HepG2 (cell line): Measurements from ENCODE around the gene PSMD1. TPM values are rescaled to one million over a fixed set of nuclear protein-coding genes. Genes with fewer than 3 reads are reported as not detected.
A peak's percentile ranks its signal among the peaks of the same experiment; 100 is the strongest.

Source experiments
- CBX5 ChIP-seq: sonication (generic); formaldehyde crosslinking; IDR thresholded peaks from 2 replicates; pipeline ENCODE4 v1.4.0; 2020; ENCODE audit warnings: missing genetic modification reagents, borderline replicate concordance
- CENPT ChIP-seq: sonication (generic); formaldehyde crosslinking; IDR thresholded peaks from 2 replicates; pipeline ENCODE4 v1.8.0; 2022; ENCODE audit warnings: low read depth, mild to moderate bottlenecking, moderate library complexity, missing genetic modification reagents
- FOXA1 ChIP-seq, 2 experiments: fragments of 450-650 bp in 1 of 2; sonication (generic) in 1 of 2; formaldehyde crosslinking in 1 of 2; IDR thresholded peaks; 2 replicates each; pipeline versions ENCODE4 v1.4.0 to v1.6.1; 2016 to 2020; ENCODE audit warnings: missing genetic modification reagents in 1 of 2
- FOXA3 ChIP-seq: IDR thresholded peaks from 2 replicates; pipeline ENCODE4 v1.6.1; 2016; ENCODE audit warnings: missing genetic modification reagents, missing compliant biosample characterization
- FOXJ3 ChIP-seq: sonication (generic); formaldehyde crosslinking; IDR thresholded peaks from 2 replicates; pipeline ENCODE4 v1.4.0; 2020; ENCODE audit warnings: missing genetic modification reagents, mild to moderate bottlenecking, borderline replicate concordance
- HDAC1 ChIP-seq: sonication (generic); formaldehyde crosslinking; IDR thresholded peaks from 2 replicates; pipeline ENCODE4 v1.5.1; 2020; ENCODE audit warnings: mild to moderate bottlenecking, missing genetic modification reagents
- HDAC2 ChIP-seq: sonication (generic); formaldehyde crosslinking; IDR thresholded peaks from 2 replicates; pipeline ENCODE4 v1.4.0; 2020; ENCODE audit warnings: missing genetic modification reagents
- HMG20A ChIP-seq: IDR thresholded peaks from 2 replicates; pipeline ENCODE4 v1.6.1; 2016; ENCODE audit warnings: borderline replicate concordance
- KAT8 ChIP-seq: IDR thresholded peaks from 2 replicates; pipeline ENCODE4 v1.6.1; 2016; ENCODE audit warnings: missing genetic modification reagents, missing compliant biosample characterization
- MEIS2 ChIP-seq: sonication (generic); formaldehyde crosslinking; IDR thresholded peaks from 2 replicates; pipeline ENCODE4 v1.9.0; 2021; ENCODE audit warnings: mild to moderate bottlenecking, missing genetic modification reagents
- NR2C2 ChIP-seq: sonication (generic); formaldehyde crosslinking; IDR thresholded peaks from 2 replicates; pipeline ENCODE4 v1.4.0; 2020; ENCODE audit warnings: missing genetic modification reagents, mild to moderate bottlenecking, moderate library complexity, borderline replicate concordance
- NR2F6 ChIP-seq, 2 experiments: IDR thresholded peaks; 2 replicates each; pipeline ENCODE4 v1.6.1; 2016; ENCODE audit warnings: antibody characterized with exemption in 1 of 2, mild to moderate bottlenecking in 1 of 2
- PHF8 ChIP-seq: sonication (generic); formaldehyde crosslinking; IDR thresholded peaks from 2 replicates; pipeline ENCODE4 v1.5.0; 2020; ENCODE audit warnings: missing genetic modification reagents
- RAD21 ChIP-seq: fragments of 450-650 bp; formaldehyde crosslinking; IDR thresholded peaks from 2 replicates; pipeline ENCODE4 v1.5.0; 2020; ENCODE audit warnings: mild to moderate bottlenecking
- SAP130 ChIP-seq: IDR thresholded peaks from 2 replicates; pipeline ENCODE4 v1.6.1; 2016; ENCODE audit warnings: low read depth
- SOX5 ChIP-seq: IDR thresholded peaks from 2 replicates; pipeline ENCODE4 v1.6.1; 2016; ENCODE audit warnings: borderline replicate concordance
- ZFX ChIP-seq: sonication (generic); formaldehyde crosslinking; IDR thresholded peaks from 2 replicates; pipeline ENCODE4 v1.4.0; 2020; ENCODE audit warnings: mild to moderate bottlenecking, low read depth, missing genetic modification reagents, moderate library complexity
- ZNF160 ChIP-seq: sonication (generic); formaldehyde crosslinking; IDR thresholded peaks from 2 replicates; pipeline ENCODE4 v1.8.0; 2022; ENCODE audit warnings: mild to moderate bottlenecking, inconsistent platforms, missing genetic modification reagents
- ZNF614 ChIP-seq: IDR thresholded peaks from 2 replicates; pipeline ENCODE4 v1.6.1; 2018; ENCODE audit warnings: missing biosample characterization, missing genetic modification reagents, inconsistent platforms, borderline replicate concordance
- ZNF781 ChIP-seq: sonication (generic); formaldehyde crosslinking; IDR thresholded peaks from 2 replicates; pipeline ENCODE4 v1.5.1; 2020; ENCODE audit warnings: borderline replicate concordance, mild to moderate bottlenecking, missing genetic modification reagents; ENCODE audit errors: not compliant biosample characterization
- polyA plus RNA-seq, 8 experiments: library from polyadenylated mRNA; depleted of rRNA in 3 of 8; stranded (reverse) in 7 of 8; unstranded in 1 of 8; fragments of >200 nt; fragmentation: Illumina TruSeq in 4 of 8; extraction: Trizol in 4 of 8; gene quantifications; 2 replicates each; pipeline versions ENCODE4 v1.2.1 to v1.2.3, GENCODE V29; 2011 to 2016; ENCODE audit warnings: low read depth in 4 of 8, missing spikeins in 1 of 8, mixed read lengths in 1 of 8; ENCODE audit not compliant: insufficient read depth in 1 of 8
- total RNA-seq, 5 experiments: library from RNA; depleted of rRNA; stranded (reverse); fragments of >200 nt; fragmentation: Illumina TruSeq; extraction: Trizol; gene quantifications; 2 replicates each; pipeline ENCODE4 v1.2.3, GENCODE V29; 2016; ENCODE audit warnings: low read depth in 1 of 5
- TF ChIP-seq, protein P1 (sequence below): sonication (generic); formaldehyde crosslinking; IDR thresholded peaks from 2 replicates; pipeline ENCODE4 v1.4.0; 2020; ENCODE audit warnings: missing genetic modification reagents, borderline replicate concordance
- TF ChIP-seq, protein P2 (sequence below): sonication (generic); formaldehyde crosslinking; IDR thresholded peaks from 2 replicates; pipeline ENCODE4 v1.4.0; 2020; ENCODE audit warnings: mild to moderate bottlenecking, missing genetic modification reagents
- TF ChIP-seq, protein P3 (sequence below): sonication (generic); formaldehyde crosslinking; IDR thresholded peaks from 2 replicates; pipeline ENCODE4 v1.5.1; 2020; ENCODE audit warnings: mild to moderate bottlenecking, missing genetic modification reagents

PSMD1 gene
- total and polyA plus RNA-seq, 2 of the 13 experiments (the other 11 are each of a cell fraction or from before 2014, with no cell fraction given): 136 to 191 TPM

DNA sequence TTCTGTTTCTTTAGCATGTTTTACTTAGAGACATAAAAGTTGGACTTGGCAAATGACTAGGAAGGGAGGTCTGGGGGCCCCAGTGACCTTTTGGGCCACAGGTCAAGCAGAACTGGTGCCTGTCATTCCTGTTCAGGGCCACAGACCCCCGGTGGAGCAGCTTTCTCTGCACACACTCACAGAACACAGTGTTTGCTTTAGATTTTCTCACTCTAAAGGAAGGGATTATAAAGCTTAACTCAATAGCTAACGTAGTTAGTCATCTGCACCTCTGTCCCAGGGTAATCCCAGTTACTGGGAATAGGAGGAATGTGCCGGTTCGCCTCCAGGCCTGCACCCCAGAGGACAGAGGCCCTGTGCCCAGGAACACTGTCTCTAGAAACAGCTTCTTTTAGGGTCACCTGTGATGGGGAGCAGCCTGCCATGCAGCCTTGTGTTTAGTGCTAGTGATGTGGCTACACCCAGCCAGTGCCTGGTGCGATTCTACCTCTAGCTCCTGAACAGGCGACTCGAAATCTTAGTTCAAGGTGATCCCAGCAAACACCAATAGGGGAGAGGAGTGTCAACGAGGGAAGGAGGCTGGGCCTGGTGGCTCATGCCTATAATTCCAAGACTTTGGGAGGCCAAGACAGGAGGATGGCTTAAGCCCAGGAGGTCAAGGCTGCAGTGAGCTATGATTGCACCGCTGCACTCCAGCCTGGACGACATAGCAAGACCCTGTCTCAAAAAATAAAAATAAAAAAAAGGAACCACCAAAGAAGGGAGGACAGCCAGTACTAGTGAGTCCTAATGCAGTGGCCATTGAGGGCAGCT lies 49.2 kb upstream of the PSMD1 start (continued):
- TF ChIP-seq, protein P1, sequence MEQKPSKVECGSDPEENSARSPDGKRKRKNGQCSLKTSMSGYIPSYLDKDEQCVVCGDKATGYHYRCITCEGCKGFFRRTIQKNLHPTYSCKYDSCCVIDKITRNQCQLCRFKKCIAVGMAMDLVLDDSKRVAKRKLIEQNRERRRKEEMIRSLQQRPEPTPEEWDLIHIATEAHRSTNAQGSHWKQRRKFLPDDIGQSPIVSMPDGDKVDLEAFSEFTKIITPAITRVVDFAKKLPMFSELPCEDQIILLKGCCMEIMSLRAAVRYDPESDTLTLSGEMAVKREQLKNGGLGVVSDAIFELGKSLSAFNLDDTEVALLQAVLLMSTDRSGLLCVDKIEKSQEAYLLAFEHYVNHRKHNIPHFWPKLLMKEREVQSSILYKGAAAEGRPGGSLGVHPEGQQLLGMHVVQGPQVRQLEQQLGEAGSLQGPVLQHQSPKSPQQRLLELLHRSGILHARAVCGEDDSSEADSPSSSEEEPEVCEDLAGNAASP (CRISPR knock-in tag): peak; percentile 60; the same call in 1 of the 2 replicates
- TF ChIP-seq RAD21 (CRISPR knock-in tag) (no peak), SOX5 (CRISPR knock-in tag) (peak; percentile 46; the same call in 1 of the 2 replicates), PHF8 (CRISPR knock-in tag) (peak; percentile 8; the same call in 1 of the 2 replicates), HDAC2 (CRISPR knock-in tag) (peak; percentile 71; the same call in 1 of the 2 replicates), HDAC1 (peak; percentile 63), NR2F6 (IDR thresholded peaks at IDR 0.05) (peak; percentile 97), NR2F6 (CRISPR knock-in tag; IDR thresholded peaks at IDR 0.05) (peak; percentile 93), CBX5 (no peak), KAT8 (0 out of 2 replicates have a peak, but pooled peaks have one; percentile 28), CENPT (CRISPR knock-in tag) (no peak), ZNF160 (CRISPR knock-in tag) (peak; percentile 42; the same call in 1 of the 2 replicates), ZNF614 (CRISPR knock-in tag) (peak; percentile 95), NR2C2 (0 out of 2 replicates have a peak, but pooled peaks have one; percentile 31), SAP130 (peak; percentile 41; the same call in 1 of the 2 replicates), FOXA1 (IDR thresholded peaks at IDR 0.05) (no peak), FOXA1 (CRISPR knock-in tag; IDR thresholded peaks at IDR 0.05) (peak; percentile 69), FOXA3 (CRISPR knock-in tag) (peak; percentile 55), FOXJ3 (CRISPR knock-in tag) (peak; percentile 49; the same call in 1 of the 2 replicates), ZNF781 (CRISPR knock-in tag) (peak; percentile 24), HMG20A (CRISPR knock-in tag) (peak; percentile 35; the same call in 1 of the 2 replicates), MEIS2 (CRISPR knock-in tag) (peak; percentile 60; the same call in 1 of the 2 replicates), ZFX (CRISPR knock-in tag) (peak; percentile 45)
- TF ChIP-seq, protein P2, sequence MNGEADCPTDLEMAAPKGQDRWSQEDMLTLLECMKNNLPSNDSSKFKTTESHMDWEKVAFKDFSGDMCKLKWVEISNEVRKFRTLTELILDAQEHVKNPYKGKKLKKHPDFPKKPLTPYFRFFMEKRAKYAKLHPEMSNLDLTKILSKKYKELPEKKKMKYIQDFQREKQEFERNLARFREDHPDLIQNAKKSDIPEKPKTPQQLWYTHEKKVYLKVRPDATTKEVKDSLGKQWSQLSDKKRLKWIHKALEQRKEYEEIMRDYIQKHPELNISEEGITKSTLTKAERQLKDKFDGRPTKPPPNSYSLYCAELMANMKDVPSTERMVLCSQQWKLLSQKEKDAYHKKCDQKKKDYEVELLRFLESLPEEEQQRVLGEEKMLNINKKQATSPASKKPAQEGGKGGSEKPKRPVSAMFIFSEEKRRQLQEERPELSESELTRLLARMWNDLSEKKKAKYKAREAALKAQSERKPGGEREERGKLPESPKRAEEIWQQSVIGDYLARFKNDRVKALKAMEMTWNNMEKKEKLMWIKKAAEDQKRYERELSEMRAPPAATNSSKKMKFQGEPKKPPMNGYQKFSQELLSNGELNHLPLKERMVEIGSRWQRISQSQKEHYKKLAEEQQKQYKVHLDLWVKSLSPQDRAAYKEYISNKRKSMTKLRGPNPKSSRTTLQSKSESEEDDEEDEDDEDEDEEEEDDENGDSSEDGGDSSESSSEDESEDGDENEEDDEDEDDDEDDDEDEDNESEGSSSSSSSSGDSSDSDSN (CRISPR knock-in tag): 0 out of 2 replicates have a peak, but pooled peaks have one; percentile 16
- TF ChIP-seq, protein P3, sequence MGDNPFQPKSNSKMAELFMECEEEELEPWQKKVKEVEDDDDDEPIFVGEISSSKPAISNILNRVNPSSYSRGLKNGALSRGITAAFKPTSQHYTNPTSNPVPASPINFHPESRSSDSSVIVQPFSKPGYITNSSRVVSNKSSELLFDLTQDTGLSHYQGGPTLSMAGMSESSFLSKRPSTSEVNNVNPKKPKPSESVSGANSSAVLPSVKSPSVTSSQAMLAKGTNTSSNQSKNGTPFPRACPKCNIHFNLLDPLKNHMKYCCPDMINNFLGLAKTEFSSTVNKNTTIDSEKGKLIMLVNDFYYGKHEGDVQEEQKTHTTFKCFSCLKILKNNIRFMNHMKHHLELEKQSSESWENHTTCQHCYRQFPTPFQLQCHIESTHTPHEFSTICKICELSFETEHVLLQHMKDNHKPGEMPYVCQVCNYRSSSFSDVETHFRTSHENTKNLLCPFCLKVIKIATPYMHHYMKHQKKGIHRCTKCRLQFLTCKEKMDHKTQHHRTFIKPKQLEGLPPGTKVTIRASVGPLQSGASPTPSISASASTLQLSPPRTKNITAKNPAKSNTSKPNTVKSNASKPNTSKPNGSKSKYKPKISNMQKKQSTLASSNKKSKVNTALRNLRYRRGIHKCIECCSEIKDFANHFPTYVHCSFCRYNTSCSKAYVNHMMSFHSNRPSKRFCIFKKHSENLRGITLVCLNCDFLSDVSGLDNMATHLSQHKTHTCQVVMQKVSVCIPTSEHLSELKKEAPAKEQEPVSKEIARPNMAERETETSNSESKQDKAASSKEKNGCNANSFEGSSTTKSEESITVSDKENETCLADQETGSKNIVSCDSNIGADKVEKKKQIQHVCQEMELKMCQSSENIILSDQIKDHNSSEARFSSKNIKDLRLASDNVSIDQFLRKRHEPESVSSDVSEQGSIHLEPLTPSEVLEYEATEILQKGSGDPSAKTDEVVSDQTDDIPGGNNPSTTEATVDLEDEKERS (CRISPR knock-in tag): peak; percentile 63; the same call in 1 of the 2 replicates
